Gastrocnemius medialis (tissue), 4 donors: ENCODE data around the gene CAMSAP1.

Source experiments
- CTCF ChIP-seq, 5 experiments: fragments of 450-650 bp in 3 of 5; fragments of 200-600 bp in 2 of 5; sonication (generic) in 2 of 5; IDR thresholded peaks in 4 of 5; conservative IDR thresholded peaks in 1 of 5; 1 replicate in 4 of 5; 2 replicates in 1 of 5; pipeline ENCODE4 v1.5.1; 2016 to 2019; ENCODE audit warnings: antibody characterized with exemption in 5 of 5, mild to moderate bottlenecking in 3 of 5, moderate library complexity in 3 of 5
- POLR2A ChIP-seq, 2 donors: fragments of 450-650 bp; IDR thresholded peaks; one replicate each; pipeline ENCODE4 v1.6.1; 2017; ENCODE audit warnings: antibody characterized with exemption in 2 of 2, mild to moderate bottlenecking in 2 of 2, moderate library complexity in 2 of 2

GRCh38 chr9:135887021-135887507 is 20.3 kb downstream of the CAMSAP1 start:
- TF ChIP-seq CTCF (IDR thresholded peaks at IDR 0.05 in 4 of 5, conservative IDR thresholded peaks at IDR 0.05 in 1 of 5) (no peak), POLR2A (IDR thresholded peaks at IDR 0.05) (no peak)
